GM18519 (cell line): ENCODE measurements around the gene ATOH8.
"Not testable (repeated sequence)": the region's sequence is repeated elsewhere in the genome, so short reads cannot be mapped to it uniquely, and the experiment has no call there.

Source experiments
- ATAC-seq: cut with Tn5 transposase; IDR thresholded peaks from one replicate; pipeline ENCODE4 v1.9.1; 2021; ENCODE audit warnings: mild to moderate bottlenecking, moderate library complexity; ENCODE audit not compliant: unreplicated experiment, low FRiP score

The ATOH8 gene

GRCh38 chr2:85753525-85754312 is at the start of gene ATOH8:
ATOH8 (plus strand) TSS chr2:85753991; CDS start chr2:85754190, 199 bp downstream.
- no peak for ATAC-seq

GRCh38 chr2:85704038-85704437 is 49.8 kb upstream of the ATOH8 start:
- ATAC-seq = no peak

- no peak for ATAC-seq
Observed at GRCh38 chr2:85704800-85705679, 48.8 kb upstream of the ATOH8 start.

- no peak for ATAC-seq
Observed at GRCh38 chr2:85705680-85706039, 48.1 kb upstream of the ATOH8 start.

GRCh38 chr2:85706063-85706462 is 47.7 kb upstream of the ATOH8 start:
- no peak for ATAC-seq

GRCh38 chr2:85706599-85707296 is 47.0 kb upstream of the ATOH8 start:
- no peak for ATAC-seq

GRCh38 chr2:85707304-85707703 is 46.5 kb upstream of the ATOH8 start:
- no peak for ATAC-seq

- no peak for ATAC-seq
Observed at GRCh38 chr2:85708641-85709040, 45.1 kb upstream of the ATOH8 start.

GRCh38 chr2:85709401-85709811 is 44.4 kb upstream of the ATOH8 start:
- ATAC-seq = no peak

GRCh38 chr2:85710687-85711577 is 42.9 kb upstream of the ATOH8 start:
- ATAC-seq = no peak

- ATAC-seq = no peak
Observed at GRCh38 chr2:85711578-85712060, 42.2 kb upstream of the ATOH8 start.

- ATAC-seq = no peak
Observed at GRCh38 chr2:85712336-85712735, 41.5 kb upstream of the ATOH8 start.

- ATAC-seq = no peak
Observed at GRCh38 chr2:85712849-85713612, 40.8 kb upstream of the ATOH8 start.

- no peak for ATAC-seq
Observed at GRCh38 chr2:85713836-85714235, 40.0 kb upstream of the ATOH8 start.

- ATAC-seq = not testable (repeated sequence)
Observed at GRCh38 chr2:85714421-85714820, 39.4 kb upstream of the ATOH8 start.

GRCh38 chr2:85714841-85715240 is 39.0 kb upstream of the ATOH8 start:
- no peak for ATAC-seq

- ATAC-seq = no peak
Observed at GRCh38 chr2:85716346-85716914, 37.4 kb upstream of the ATOH8 start.

- no peak for ATAC-seq
Observed at GRCh38 chr2:85717308-85718008, 36.3 kb upstream of the ATOH8 start.
